HG03159 (cell line): Measurements from ENCODE around the gene MTHFR.

Experiments used
- ATAC-seq: cut with Tn5 transposase; IDR thresholded peaks from one replicate; pipeline ENCODE4 v1.9.1; 2021; ENCODE audit warnings: mild to moderate bottlenecking, moderate library complexity; ENCODE audit not compliant: unreplicated experiment

Gene MTHFR

DNA sequence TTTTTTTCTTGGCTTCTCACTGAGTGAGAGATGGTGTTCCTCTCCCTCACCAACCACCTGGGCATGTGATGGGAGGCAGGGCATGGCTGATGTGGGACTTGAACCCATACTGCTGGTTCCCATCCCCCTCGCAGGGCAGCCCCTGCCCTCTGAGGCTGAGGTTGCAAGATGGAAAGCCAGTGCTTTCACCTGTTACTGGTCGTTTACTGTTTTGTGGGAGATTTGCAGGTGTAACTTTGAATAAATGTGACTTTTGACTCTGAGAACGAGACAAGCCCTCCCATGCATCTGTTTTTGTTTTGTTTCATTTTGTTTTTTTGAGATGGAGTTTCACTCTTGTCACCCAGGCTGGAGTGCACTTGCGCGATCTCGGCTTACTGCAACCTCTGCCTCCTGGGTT is 22.2 kb downstream of the MTHFR start:
- no peak for ATAC-seq

DNA sequence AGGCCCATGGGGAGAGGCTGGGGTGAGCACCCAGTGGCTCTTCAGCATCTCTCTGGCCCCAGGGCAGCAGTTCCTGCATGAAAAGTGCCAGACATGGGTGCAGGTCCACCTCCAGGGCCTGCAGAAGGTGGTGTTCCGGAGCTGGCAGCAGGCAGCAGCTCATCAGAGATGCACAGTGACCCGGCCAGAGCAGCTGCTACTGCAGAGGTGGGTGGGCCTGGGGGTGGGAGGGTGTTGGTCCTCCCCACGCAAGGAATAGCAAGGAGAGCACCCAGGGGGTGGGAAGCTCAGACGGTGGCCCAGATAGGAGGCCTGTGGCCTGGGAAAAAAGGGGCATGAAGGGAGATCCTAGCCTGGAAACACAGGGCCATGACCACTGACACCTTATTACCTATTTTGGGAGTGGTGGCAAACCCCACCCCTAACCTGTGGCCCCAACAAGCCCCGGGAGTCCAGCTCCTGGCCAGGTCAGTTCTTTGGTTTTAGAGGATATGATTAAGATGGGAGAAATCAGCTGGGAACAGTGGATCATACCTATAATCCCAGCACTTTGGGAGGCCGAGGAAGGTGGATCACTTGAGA is 23.5 kb downstream of the MTHFR start:
- ATAC-seq: no peak

DNA sequence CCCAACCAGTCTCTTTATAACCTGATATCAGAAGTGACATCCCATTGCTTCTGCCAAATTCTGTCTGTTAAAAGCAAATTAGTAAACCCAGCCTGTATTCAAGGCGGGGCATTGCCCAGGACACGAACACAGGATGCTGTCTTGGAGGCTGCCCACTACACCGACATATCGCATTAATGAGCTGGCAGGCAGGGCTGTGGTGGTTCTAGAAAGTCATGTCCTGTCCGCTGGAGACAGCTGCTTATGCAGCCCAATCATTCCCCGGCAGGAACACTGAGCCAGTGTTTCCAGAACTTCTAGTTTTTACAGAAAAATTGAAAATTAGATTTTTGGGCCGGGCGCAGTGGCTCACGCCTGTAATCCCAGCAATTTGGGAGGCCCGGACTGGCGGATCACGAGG is 24.5 kb downstream of the MTHFR start:
- ATAC-seq: no peak

DNA sequence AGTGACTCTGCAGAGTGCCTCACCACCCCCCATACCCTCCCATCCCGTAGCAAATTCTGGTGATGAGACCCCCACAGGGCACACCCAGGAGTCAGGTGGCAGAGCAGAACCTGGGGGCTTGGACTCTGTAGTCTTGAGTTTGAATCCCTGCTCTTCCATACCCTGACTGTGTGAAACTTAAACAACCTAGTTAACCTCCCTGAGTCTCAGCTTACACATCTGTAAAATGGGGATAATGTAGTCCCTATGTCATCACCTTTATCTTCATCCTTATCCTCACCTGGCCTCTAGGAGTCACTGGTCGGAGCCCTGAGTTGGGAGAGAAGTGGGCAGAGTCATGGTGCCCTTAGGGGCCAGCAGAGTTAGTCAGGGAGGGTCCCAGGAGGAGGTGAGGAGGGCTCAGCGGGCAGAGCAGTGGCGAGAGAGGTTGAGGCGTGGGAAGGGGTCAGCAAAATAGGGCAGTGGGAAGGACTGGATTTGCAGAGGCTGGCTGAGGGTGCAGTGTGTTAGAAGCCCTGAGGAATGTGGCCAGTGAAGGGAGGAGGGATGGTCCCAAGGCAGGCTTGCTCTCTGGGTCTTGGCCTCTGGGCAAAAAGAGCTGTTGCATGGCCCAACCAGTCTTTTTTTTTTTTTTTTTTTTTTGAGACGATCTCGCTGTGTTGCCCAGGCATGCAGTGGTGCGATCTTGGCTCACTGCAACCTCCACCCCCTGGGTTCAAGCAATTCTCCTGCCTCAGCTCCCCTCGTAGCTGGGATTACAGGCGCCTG is 25.2 kb downstream of the MTHFR start:
- no peak for ATAC-seq

DNA sequence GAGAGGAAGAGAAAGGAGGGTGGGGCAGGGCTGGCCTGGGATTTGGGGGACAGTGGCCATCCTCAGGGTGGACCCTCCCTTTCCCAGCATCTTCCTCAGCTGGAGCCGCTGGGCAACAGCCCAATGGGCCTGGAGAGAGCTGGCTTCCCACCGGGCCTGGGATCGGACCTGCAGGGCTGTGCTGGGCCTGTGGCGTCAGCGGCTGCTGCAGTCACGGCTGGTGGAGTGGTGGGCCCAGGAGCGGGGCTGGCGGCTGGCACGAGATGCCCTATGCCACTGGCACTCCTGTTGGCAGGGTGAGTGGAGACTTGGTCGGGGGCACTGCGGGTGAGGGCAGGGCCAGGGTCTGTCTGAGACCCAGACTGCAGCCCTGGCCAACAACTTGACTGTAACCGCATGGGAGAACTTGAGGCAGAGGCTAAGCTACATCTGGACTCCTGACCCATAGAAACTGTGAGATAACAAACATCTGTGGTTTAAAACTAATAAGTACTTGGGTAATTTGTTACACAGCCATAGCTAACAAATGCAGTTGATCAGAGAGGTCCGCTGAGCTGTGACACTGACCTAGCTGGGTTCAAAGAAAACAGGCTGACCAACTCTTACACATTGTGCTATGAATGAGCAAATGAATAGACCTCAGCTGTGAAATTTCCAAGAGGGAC is 25.9 kb downstream of the MTHFR start:
- ATAC-seq: no peak

DNA sequence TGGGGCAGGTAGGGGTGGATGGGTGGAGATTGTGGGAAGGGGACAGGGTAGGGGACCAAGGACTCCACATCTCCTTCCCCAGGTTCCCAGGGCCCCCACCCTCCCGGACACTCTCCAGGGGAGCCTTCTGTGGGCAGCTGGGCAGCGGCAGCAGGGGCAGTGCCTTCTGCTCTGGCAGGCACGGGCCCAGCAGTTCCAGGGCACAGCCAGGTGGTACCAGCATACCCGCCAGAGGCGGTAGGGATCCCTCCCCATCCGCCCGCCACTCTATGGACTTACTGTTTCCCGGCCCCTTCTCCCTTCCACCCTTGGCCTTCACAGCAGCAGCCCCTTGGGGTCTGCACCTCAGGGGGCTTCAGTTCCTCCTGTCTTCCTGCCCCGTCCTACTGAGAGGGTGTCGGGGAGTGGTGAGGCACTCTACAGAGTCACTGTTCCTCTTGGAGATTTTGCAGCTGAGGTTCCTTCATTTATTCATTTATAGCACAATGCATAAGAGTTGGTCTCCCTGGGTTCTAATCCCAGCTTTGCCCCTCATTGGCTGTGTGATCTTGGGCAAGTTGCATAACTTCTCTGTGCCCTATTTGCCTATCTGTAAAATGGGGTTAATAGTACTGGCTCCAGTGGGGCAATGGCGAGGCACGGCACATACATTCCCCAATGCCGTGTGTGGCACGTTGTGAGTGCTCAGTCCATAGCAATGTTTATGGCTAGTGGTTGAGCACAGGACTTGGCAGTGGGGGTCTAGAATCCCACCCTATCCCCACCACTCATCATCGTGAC is 26.7 kb downstream of the MTHFR start:
- no peak for ATAC-seq

DNA sequence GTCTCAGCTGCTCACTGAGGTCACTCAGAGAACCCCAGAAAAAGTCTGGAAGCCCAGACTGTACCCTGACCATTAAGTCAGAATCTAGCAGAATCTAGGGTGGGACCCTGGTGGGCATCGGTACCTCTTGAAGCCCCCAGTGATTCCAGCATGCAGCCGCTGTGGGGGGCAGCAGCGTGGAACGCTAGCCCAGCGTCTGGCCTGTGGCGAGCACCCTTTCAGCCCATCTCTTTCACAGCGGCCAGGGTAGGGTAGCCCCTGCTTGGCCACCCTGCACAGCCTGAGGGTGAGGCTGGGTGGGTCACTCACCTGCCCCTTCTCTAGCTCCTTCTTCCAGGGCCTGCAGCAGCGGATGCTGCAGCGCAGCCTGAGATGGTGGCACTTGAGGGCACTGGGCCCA is 27.4 kb downstream of the MTHFR start:
- ATAC-seq: no peak

DNA sequence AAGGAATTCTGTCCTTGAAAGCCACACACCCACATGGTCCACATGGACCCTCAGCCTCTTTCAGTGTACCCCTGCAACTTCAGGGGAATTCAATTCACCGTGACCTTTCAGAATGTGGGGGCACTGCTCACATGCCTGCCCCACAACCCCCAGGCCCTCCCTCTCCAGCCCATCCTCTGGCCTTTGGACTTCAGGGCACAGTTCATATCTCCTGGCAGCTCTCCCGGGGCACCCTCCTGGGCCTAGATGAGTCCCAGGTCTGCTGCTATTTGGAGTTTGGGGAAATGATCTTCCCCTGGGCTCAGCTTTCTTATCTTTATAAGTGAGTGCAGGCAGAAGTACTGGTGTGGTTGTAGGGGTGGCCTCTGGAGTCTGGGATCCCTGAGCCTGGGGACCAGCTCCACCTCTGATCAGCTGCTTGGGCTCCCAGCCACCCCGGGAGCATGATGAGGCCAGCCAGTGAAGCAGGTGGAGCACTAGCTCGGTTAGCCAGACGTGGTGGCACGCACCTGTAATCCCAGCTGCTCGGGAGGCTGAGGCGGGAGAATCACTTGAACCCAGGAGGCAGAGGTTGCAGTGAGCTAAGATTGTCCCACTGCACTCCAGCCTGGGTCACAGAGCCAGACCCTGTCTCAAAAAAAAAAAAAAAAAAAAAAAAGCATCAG is 28.0 kb downstream of the MTHFR start:
- no peak for ATAC-seq

DNA sequence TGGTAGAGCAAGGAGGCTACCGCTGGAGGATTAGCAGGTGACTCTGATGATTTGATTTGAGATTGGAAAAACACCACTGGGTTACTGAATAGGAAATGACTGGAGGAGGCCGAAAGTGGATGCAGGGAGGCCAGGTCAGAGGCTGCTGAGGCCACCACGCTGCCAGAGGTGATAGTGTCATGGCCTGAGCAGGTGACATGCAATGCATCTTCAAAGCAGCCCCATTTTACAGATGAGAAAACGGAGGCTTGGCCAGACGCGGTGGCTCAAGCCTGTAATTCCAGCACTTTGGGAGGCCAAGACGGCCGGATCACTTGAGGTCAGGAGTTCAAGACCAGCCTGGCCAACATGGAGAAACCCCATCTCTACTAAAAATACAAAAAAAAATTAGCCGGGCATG is 31.0 kb downstream of the MTHFR start:
- ATAC-seq: no peak

DNA sequence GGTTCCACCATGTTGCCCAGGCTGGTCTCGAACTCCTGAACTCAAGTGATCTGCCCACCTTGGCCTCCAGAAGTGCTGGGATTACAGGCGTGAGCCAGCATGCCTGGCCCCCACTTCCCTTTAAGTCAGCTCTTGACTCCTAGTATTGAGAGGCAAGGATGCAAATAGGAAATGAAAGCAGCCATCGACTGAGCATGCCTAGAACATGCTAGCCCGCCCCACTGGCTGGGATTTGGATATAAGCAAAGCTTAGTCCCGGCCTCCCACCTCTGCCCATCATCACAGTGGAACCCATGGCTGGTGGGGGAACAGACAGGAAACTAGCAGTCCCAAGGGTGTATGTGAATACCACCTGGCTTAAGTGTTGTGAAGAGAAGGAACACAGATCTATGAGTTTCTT is 33.3 kb downstream of the MTHFR start:
- no peak for ATAC-seq

DNA sequence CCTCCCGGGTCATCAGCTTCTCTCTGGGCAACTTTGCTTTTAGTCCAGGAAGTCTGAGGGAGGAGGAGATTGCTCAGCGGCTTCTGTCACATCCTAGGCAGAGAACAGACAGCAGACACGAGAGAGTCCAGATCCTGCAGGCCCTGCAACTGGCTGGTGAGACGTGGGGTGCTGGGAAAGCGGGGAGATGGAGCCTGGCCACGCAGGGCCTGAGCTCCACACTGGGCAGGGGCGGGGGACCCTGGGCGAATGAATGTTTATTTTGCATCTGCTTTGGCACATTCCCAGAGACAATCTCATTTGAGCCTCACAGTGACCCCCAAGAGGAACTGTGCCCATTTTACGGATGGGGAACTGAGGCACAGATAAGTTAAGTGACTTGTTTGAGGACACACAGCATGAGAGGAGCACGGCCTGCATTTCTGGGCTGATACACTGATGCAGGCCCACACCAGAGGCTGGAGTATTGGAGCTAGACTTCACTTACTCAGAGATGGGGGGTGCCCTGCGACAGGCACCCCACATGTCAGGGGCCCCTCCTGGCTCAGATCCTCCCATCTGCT is 34.2 kb downstream of the MTHFR start:
- ATAC-seq: no peak

DNA sequence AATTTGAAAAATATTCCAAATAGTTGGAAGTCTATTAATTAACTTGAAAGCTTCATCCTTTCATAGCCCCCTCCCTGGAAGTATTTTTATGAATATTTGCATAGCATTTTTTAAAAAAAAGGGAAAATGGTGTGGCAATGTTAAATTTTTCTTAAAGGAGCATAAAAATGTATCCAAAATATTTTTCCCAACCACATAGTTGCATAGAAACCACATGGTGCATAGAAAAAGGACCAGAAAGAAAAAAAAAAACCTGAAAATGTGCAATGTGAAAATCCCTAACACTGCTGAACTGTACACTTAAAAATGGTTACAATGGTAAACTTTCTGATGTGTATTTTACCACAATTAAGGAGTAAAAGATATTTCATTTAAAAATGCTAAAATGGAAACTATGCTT is 35.8 kb downstream of the MTHFR start:
- no peak for ATAC-seq

DNA sequence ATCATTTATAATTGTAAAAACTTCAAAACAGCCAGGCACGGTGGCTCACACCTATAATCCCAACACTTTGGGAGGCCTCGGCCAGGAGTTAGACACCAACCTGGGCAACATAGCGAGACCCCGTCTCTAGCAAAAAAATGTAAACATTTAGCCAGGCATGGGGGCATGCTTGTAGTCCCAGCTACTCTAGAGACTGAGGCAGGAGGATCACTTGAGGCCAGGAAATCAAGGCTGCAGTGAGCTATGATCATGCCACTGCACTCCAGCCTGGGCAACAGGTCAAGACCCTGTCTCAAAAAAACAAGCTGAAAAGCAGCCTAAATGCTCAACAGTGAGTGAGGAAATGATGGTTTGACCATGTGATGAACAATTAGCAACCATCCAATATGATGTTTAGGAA is 36.5 kb downstream of the MTHFR start:
- no peak for ATAC-seq

DNA sequence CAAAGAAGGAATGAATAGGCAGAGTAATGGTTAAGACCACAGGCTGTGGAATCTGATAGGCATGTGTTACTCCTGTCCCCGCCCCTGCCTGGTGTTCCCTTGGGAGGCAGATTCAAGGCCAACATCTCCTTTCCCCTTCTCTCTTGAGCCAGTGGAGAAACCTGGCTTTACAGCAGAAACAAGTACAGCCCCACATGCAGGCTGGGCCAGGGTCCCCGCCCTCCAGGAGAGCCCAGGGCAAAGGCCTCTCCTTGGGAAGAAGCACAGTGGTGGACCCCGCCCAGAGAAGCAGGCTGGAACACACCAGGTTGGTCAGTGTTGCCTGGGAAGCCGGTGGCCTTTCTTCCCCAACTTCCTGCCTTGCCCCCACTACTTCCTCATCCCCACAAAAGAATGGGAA is 36.9 kb downstream of the MTHFR start:
- no peak for ATAC-seq

DNA sequence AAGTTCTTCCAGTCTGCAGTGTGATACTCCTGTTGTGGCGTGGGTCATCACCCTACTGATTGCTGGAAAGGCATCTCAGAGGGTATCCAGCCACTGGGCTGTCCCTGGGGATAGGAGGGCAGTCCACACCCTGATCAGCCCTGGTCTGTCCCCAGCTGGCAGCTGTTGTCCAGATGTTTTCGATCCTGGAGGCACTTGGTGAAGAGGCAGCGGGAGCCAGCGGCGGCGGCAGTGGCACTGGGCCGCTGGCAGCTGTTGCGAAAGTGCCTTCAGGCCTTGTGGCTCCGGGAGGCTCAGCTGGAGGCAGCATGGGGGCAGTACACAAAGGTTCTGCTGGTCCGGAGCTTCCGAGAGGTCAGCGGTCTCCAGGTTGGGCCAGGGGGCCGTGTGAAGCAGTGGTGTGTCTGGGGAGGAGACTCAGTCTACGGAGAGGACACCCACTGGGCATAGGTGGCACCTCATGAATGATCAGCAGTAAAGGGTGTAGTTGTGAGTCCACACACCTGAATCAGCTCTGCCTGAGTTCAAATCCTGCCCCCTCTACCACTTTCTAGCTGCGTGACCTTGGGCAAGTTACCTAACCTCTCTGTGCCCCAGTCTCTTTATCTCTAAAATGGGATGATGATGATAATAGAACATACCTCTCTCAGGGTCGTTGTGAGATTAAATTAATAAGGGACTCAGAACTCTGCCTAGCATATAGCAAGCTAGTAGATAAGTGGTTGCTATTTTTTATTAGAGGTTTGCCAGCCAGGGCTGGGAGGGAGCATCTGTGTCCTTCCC is 37.7 kb downstream of the MTHFR start:
- no peak for ATAC-seq

DNA sequence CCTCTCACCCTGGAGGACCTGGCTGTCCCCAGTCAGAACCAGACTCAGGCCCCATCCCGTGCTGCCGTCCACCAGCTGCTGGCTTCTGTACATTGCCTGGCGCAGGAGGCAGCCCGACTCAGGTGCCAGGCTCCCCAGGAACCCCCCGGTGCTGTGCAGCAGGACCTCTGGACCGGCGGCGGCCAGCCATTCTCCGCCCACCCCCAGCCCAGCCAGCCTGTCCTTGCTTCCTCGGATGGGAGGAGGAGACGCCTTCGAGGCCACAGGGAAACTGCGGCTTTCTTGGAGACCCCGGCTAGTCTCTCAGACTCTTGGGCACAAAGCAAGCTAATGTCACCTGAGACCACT is 39.4 kb downstream of the MTHFR start:
- ATAC-seq: no peak

DNA sequence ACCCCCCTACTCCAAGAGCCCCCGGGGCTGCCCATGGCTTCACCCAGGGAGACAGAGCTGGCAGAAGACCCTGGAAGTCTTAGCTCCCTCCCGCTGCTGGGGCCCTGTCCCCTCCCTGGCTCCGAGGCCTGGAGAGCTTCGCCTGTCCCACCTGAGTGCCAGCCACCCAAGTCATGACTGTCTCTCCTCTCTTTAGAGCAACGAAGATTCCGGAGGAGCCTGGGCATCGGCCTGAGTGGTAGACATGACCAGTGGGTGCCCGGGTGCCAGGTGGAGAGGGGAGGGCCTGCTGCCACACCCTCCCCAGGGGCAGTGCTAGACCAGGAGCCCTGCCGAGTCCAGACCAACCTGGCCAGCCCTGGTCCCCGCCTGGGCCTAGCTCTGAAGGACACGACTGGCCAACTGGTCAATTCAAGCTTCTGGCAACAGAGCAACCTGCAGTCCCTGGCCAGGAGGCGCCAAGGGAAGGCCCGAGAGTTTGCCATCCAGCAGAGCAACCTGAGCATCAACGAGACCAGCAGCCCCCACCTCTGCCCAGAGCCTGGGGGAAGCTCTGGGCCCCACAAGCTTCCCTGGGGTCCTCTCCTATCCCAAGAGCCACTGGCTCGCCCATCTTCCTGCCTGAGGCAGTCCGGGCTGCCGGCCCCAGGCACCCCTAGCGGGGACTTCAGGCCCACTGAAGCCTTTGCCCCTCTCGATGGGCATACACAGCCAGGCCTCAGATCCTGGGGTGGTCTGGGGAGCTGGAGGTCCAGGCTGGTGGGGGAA is 39.9 kb downstream of the MTHFR start:
- no peak for ATAC-seq

DNA sequence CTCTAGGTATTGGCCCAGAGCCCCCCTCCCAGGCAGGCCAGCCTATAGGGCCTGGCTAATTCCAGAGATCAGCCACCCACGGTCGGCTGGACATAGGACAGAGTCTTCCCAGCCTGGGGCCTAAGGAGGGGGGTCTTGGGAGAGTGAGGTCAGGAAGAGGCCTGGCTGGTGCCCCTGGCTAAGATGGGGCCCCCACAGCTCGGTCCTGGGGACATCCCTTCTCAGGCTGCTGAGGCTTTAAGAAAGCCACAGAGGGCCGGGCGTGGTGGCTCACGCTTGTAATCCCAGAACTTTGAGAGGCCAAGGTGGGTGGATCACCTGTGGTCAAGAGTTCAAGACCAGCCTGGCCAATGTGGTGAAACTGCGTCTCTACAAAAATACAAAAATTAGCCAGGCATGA is 41.2 kb downstream of the MTHFR start:
- no peak for ATAC-seq

DNA sequence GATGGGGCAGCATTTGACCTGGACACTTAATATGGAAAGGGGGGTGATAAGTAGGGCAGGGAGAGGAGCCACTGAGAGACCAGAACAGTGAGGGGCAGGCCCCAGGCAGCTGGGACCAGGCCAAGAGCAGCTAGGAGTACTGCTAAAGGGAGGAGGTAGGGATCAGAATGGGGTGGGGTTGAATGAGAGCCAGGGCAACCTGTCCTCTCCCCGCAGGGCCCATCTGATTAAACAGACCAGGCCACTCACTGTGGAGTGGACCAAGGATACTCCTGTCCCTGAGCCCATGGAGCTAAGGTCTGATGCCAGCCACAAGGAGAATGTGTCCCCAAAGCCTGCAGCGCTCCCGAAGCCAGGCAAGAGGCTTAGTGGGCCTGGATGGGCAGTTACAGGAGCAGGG is 41.6 kb downstream of the MTHFR start:
- ATAC-seq: no peak
